Activated naive CD4-positive, alpha-beta T cell treated with anti-CD3 and anti-CD28 coated beads, Interleukin-2, amount 10 ng/mL, durations not matched to agents 7 days and 5 days (primary cell): ENCODE measurements around the gene TEAD1.

Experiments used
- CTCF ChIA-PET: fragments of 350-600 bp; sonication (Branson Sonifier 250); formaldehyde crosslinking; loops from one replicate; lab custom pipeline; 2021; ENCODE audit warnings: antibody characterized with exemption; lab: Charles Lee
- DNase-seq: peaks from one replicate; pipeline ENCODE4 v3.0.0-alpha.2; 2020
- H3K27ac Mint-ChIP-seq: one replicate; pipeline ENCODE4 v1.8.0; 2021; ENCODE audit warnings: mild to moderate bottlenecking, moderate library complexity, mixed read lengths
- H3K27me3 Mint-ChIP-seq: one replicate; pipeline ENCODE4 v1.8.0; 2021; ENCODE audit warnings: mild to moderate bottlenecking, mixed read lengths
- H3K36me3 Mint-ChIP-seq: one replicate; pipeline ENCODE4 v1.8.0; 2021; ENCODE audit warnings: mixed read lengths
- H3K4me1 Mint-ChIP-seq: one replicate; pipeline ENCODE4 v1.8.0; 2021; ENCODE audit warnings: mixed read lengths
- H3K4me3 Mint-ChIP-seq: one replicate; pipeline ENCODE4 v1.8.0; 2021; ENCODE audit warnings: mild to moderate bottlenecking, moderate library complexity, mixed read lengths
- H3K9me3 Mint-ChIP-seq: one replicate; pipeline ENCODE4 v1.8.0; 2021; ENCODE audit warnings: mixed read lengths

Gene TEAD1

DNA sequence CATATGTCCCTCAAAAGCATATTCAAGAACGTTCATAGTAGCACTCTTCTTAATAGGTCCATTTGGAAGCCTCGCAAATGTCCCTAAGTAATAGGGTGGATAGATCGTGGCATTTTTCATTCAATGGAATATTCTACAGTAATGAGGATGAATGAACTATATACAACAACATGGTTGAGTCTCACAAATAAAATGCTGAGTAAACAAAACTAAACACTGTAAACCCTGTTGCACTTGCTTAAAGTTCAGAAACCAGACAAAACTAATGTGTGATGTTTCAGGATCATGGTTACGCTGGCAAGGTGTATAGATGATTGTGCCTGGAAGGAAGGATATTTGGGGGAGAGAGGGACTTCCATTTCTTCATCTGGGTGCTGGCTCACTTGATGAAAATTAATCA is 244.4 kb downstream of the TEAD1 start:
- H3K27me3 Mint-ChIP-seq = peaks cover 18% of the 10 kb centered on the region
- no peak overlapping the region for H3K27ac Mint-ChIP-seq
- H3K36me3 Mint-ChIP-seq = no peaks in the 10 kb centered on the region
- no peaks in the 10 kb centered on the region for H3K9me3 Mint-ChIP-seq
- DNase-seq = no peak
- H3K4me3 Mint-ChIP-seq = no peak overlapping the region
- no peaks in the 10 kb centered on the region for H3K4me1 Mint-ChIP-seq
- CTCF ChIA-PET = no interaction called here

DNA sequence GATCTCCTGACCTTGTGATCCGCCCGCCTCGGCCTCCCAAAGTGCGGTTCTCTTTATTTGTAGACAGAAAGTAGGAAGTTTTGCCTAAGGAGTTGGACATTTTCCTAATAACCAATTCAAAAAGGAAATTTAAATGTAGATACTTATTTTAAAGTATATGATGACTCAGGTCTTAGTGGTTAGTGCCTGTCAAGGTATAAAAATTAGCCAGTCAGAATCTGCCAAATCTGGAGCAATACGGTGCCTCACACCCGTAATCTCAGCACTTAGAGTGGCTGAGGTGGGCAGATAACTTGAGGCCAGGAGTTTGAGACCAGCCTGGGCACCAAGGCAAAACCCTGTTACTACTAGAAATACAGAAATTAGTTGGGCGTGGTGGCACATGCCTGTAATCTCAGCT is 248.2 kb downstream of the TEAD1 start:
- CTCF ChIA-PET = no interaction called here
- Mint-ChIP-seq H3K27me3 (peaks cover 3% of the 10 kb centered on the region), H3K4me3 (no peak overlapping the region), H3K9me3 (no peaks in the 10 kb centered on the region), H3K27ac (no peak overlapping the region), H3K4me1 (no peaks in the 10 kb centered on the region), H3K36me3 (no peaks in the 10 kb centered on the region)
- no peak for DNase-seq

DNA sequence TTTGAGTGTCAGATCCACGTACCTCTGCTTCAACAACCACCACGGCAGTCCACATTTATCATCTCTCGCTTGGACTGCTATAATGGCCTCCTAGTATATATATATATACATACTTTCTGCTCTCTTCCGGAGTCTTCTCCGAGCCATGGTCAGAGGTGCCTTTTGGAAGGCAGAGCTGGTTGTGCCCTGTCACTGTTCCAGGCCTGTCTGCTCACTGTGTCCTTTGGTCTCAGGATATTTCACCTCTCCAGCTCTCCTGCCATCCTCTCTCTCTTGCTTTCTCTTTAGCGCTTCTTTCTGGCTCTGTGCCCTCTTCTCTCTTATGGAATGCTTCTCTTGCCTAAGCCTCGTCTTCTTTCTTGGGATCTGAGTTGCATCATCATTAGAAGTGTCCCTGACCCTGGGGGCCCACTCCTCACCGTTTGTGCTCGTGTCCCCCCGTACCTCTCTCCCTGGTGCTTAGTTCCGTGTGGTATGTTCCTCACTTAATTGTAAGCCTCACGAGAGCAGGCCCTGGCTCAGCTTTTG is 248.8 kb downstream of the TEAD1 start:
- Mint-ChIP-seq H3K4me3 (no peak overlapping the region), H3K4me1 (no peaks in the 10 kb centered on the region), H3K9me3 (no peaks in the 10 kb centered on the region), H3K36me3 (no peaks in the 10 kb centered on the region), H3K27ac (no peak overlapping the region), H3K27me3 (no peaks in the 10 kb centered on the region)
- CTCF ChIA-PET = no interaction called here
- no peak for DNase-seq

DNA sequence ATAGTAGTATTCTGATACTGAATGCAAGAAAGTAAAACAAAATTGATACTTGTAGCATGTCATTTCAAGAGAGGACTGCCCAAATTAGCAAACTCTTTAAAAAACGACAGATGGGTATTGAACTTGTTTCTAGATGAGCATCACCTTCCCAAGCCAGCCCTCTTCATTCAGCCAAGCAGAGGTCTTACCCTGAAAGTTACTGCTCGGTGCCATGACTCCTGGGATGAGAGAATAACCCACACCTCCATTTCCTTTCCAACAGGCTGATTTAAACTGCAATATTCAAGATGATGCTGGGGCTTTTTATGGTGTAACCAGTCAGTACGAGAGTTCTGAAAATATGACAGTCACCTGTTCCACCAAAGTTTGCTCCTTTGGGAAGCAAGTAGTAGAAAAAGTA is 250.4 kb downstream of the TEAD1 start:
- no peaks in the 10 kb centered on the region for H3K4me1 Mint-ChIP-seq
- CTCF ChIA-PET = no interaction called here

DNA sequence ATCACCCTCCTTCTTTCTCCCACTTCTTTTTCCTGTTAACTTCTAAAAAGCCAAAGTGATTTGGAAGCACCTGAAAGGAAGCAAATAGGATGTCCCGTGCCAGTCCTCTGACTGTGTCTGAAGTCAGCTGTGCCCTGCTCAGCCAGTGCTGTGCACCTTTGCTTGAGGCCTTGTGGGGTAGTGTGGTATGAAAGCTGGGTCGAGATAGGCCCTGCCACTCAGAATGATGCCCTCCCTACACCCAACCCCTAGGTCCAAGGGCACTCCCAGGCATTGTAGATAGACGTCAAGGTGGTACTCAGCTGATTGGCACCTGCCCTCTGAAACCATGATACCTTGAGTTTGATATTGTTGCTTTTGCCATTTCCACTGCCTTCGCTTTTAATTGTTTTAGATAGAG is 251.3 kb downstream of the TEAD1 start:
- H3K9me3 Mint-ChIP-seq = no peaks in the 10 kb centered on the region
- H3K36me3 Mint-ChIP-seq = no peaks in the 10 kb centered on the region
- H3K4me1 Mint-ChIP-seq = no peaks in the 10 kb centered on the region
- no peak overlapping the region for H3K4me3 Mint-ChIP-seq
- no peak for DNase-seq
- CTCF ChIA-PET = no interaction called here
- no peaks in the 10 kb centered on the region for H3K27me3 Mint-ChIP-seq
- H3K27ac Mint-ChIP-seq = no peak overlapping the region

More for the DNA sequence above, 250.4 kb downstream of the TEAD1 start:
- H3K27me3 Mint-ChIP-seq = no peaks in the 10 kb centered on the region
- no peaks in the 10 kb centered on the region for H3K36me3 Mint-ChIP-seq
- no peaks in the 10 kb centered on the region for H3K9me3 Mint-ChIP-seq
- no peak overlapping the region for H3K4me3 Mint-ChIP-seq
- no peak overlapping the region for H3K27ac Mint-ChIP-seq
- DNase-seq = no peak

DNA sequence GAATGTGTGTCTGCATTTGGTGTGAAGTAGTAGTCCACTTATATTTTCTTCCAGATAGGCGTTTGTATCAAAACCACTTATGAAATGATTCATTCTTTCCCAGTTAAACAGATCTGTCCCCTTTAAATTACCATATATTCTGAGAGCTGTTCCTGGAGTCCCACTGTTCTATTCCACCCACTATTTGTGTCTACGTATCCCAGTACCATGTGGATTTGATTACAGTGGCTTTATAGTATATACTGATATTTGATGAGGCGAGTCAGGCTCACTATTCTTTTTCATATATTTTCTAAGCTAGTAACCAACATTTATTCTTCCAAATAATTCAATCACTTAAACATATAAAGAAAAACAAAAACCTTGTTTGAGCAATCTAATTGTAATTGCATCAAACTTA is 253.0 kb downstream of the TEAD1 start:
- Mint-ChIP-seq H3K4me3 (no peak overlapping the region), H3K4me1 (no peaks in the 10 kb centered on the region), H3K27ac (no peak overlapping the region), H3K9me3 (no peaks in the 10 kb centered on the region), H3K36me3 (no peaks in the 10 kb centered on the region), H3K27me3 (no peaks in the 10 kb centered on the region)
- no peak for DNase-seq
- CTCF ChIA-PET = no interaction called here

DNA sequence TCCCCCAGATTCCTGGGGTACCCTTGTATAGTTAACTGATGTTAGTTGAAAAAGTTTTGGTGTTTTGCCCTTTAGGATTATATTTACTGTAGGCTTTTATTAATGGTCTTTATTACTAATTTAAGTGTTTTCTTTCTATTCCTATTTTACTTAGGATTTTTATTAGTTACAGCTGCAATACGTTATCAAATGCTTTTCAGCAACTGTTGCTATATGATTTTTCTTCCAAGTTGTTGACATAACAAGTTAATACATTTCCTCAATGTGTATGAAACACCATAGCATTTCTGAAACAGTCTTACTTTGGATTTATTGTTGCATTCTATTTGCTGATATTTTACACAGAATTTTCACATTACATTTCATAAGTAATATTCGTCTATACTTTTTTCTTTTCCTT is 253.7 kb downstream of the TEAD1 start:
- no peak overlapping the region for H3K4me3 Mint-ChIP-seq
- no peak for DNase-seq
- no peaks in the 10 kb centered on the region for H3K4me1 Mint-ChIP-seq
- no peaks in the 10 kb centered on the region for H3K27me3 Mint-ChIP-seq
- H3K27ac Mint-ChIP-seq = no peak overlapping the region
- no peaks in the 10 kb centered on the region for H3K9me3 Mint-ChIP-seq
- no peaks in the 10 kb centered on the region for H3K36me3 Mint-ChIP-seq
- CTCF ChIA-PET = no interaction called here

DNA sequence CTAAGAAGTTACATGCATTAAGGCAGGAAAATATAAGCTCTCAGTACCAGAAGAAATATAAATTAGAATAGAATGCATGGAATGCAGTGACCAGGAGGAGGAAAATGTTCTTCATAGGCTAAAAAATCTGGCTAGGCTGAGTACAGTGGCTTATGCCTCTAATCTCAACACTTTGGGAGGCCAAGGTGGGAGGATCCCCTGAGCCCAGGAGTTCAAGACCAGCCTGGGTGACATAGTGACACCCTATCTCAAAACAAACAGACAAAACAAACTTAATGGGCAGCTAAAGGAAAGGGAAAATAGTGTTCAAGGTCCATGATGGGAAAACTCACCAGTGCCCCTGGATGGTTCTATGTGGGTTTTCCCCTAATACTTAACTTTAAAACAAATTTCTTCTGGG is 256.6 kb downstream of the TEAD1 start:
- CTCF ChIA-PET = no interaction called here
- no peak overlapping the region for H3K4me3 Mint-ChIP-seq

DNA sequence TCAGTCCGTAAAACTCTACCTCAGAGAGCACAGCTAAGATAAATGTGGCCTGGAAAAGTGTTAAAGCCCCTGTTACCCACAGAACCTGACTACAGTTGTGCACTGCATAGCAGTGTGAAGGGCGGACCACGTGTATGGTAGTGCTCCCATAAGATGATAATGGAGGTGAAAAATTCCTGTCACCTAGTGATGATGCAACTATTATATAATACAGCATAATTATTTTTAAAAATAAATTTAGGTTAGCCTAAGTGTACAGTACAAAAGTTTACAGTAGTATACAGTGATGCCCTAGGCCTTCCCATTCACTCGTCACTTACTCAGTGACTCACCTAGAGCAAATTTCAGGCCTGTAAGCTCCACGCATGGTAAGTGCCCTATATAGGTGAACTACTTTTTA is 258.3 kb downstream of the TEAD1 start:
- H3K27me3 Mint-ChIP-seq = peaks cover 3% of the 10 kb centered on the region
- H3K4me3 Mint-ChIP-seq = no peak overlapping the region
- no peak for DNase-seq
- H3K4me1 Mint-ChIP-seq = no peaks in the 10 kb centered on the region
- no peaks in the 10 kb centered on the region for H3K36me3 Mint-ChIP-seq
- H3K27ac Mint-ChIP-seq = no peak overlapping the region
- no peaks in the 10 kb centered on the region for H3K9me3 Mint-ChIP-seq
- CTCF ChIA-PET = no interaction called here

More for the DNA sequence above, 256.6 kb downstream of the TEAD1 start:
- Mint-ChIP-seq H3K9me3 (no peaks in the 10 kb centered on the region), H3K27ac (no peak overlapping the region), H3K36me3 (no peaks in the 10 kb centered on the region), H3K27me3 (no peaks in the 10 kb centered on the region), H3K4me1 (no peaks in the 10 kb centered on the region)
- no peak for DNase-seq

DNA sequence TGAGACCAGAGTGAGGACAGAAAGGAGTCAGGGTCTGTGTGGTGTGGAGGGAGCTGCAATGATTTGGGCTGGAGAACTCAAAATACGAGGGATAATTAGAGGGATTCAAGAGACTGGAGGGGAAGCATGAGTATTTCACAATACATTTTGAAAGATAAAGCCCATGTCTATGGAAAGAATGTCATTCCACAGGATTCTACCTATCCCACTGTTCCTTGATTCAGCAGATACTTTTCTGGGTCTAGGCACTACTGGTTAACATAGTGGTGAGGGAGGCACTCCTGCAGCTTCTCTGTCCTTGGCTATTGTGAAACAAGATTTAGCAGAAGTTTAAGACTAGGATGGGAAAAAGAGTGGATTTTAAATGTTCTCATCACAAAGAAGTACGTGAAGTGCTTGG is 262.0 kb downstream of the TEAD1 start:
- Mint-ChIP-seq H3K9me3 (no peaks in the 10 kb centered on the region), H3K27ac (no peak overlapping the region), H3K4me1 (no peaks in the 10 kb centered on the region), H3K27me3 (peaks cover 18% of the 10 kb centered on the region), H3K4me3 (no peak overlapping the region), H3K36me3 (no peaks in the 10 kb centered on the region)
- CTCF ChIA-PET = no interaction called here
- no peak for DNase-seq

DNA sequence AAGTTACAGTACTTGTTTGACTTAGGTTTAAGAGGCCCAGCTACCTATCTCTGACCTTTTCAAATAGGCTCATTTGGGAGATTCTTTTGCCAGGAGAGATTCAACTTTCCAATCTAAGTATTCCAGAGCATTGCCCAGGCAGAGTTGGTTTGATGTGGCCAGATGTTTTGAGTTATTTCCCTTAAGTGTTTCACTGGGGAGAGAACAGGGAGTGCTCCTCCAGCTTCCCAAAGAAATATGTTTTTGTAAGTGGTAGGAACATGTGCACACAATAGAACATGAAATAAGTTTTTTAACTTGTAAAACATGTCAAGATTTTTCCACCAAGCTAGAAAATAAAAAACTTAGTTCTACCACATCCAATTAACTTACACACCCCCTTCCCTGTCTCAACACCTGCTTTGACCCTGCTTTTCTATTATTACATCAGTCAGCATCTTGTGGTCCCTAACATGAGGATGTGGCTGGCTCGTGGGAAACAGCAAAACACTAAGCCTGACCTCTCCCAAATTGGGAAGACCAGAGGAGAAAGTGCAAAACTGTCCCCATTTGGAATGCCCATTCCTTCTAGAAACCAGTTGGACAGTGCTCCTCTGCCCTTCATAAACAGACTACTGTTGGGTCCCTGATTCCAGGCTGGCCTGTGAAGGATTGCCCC is 264.5 kb downstream of the TEAD1 start:
- Mint-ChIP-seq H3K4me1 (no peaks in the 10 kb centered on the region), H3K36me3 (no peaks in the 10 kb centered on the region), H3K9me3 (no peaks in the 10 kb centered on the region), H3K27me3 (peaks cover 18% of the 10 kb centered on the region), H3K27ac (no peak overlapping the region), H3K4me3 (no peak overlapping the region)
- no peak for DNase-seq
- CTCF ChIA-PET = no interaction called here

DNA sequence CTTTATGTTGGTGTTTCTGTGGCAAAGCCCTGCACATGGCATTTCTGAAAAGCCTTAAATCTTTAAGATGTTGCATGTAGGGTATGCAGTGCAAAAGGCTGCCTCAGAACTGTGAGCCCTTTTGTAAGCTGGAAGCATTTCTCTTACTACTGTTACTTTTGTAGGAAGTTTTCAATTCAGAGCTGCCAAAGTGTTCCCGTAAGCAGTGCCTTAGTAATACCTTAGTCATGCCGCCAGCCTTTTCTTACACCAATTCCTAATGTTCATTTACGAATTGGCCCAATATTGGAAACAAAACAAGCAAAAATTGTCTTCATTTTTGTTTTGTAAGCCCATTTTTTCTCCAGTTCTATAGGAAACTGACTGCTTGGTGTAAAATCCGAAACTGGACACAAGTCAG is 267.4 kb downstream of the TEAD1 start:
- Mint-ChIP-seq H3K27me3 (peaks cover 15% of the 10 kb centered on the region), H3K36me3 (no peaks in the 10 kb centered on the region), H3K9me3 (no peaks in the 10 kb centered on the region), H3K27ac (no peak overlapping the region), H3K4me3 (no peak overlapping the region), H3K4me1 (no peaks in the 10 kb centered on the region)
- no peak for DNase-seq
- CTCF ChIA-PET = no interaction called here

DNA sequence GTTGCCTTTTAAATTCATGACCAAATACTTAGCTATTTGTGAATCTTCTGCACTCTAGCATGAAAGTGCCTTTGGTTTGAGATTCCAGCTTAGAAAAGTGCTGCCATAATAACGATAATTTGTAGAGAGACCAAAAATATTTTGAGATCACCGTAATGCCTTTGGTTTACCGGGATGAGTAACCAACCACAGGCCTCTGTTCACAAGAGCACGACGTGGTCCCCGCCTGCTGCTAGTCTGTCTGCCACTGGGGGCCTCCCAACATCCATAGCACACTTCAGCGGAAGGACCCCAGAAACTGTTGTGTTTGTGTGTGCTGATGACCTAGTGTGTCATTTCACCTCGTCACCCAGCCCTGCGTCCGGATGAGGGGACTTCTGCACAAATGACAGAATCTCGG is 267.9 kb downstream of the TEAD1 start:
- CTCF ChIA-PET = no interaction called here
- H3K27ac Mint-ChIP-seq = no peak overlapping the region
- H3K36me3 Mint-ChIP-seq = no peaks in the 10 kb centered on the region
- H3K27me3 Mint-ChIP-seq = peaks cover 15% of the 10 kb centered on the region
- no peaks in the 10 kb centered on the region for H3K9me3 Mint-ChIP-seq
- H3K4me3 Mint-ChIP-seq = no peak overlapping the region
- no peaks in the 10 kb centered on the region for H3K4me1 Mint-ChIP-seq
- DNase-seq = no peak

DNA sequence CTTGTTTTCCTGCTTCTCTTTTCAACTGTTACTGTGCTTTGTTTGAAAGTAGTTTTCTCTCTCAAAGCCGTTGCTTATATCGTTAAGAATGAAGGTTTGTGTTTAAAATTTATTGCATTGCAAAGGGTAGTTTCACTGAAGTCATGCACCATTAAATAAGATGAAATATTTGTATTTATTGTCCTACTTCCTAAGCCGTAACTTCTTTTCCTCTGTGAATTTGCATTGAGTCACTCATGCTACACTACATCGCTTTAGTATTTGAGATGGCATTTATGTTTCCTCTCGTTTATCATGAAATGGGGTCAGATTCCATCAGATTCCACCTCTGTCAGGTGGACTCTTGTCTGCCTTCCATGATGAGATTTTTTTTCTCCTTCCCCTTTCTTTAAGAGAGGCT is 269.1 kb downstream of the TEAD1 start:
- Mint-ChIP-seq H3K9me3 (no peaks in the 10 kb centered on the region), H3K36me3 (no peaks in the 10 kb centered on the region), H3K27ac (no peak overlapping the region), H3K4me1 (no peaks in the 10 kb centered on the region), H3K27me3 (peaks cover 18% of the 10 kb centered on the region), H3K4me3 (no peak overlapping the region)
- CTCF ChIA-PET = no interaction called here
- no peak for DNase-seq

DNA sequence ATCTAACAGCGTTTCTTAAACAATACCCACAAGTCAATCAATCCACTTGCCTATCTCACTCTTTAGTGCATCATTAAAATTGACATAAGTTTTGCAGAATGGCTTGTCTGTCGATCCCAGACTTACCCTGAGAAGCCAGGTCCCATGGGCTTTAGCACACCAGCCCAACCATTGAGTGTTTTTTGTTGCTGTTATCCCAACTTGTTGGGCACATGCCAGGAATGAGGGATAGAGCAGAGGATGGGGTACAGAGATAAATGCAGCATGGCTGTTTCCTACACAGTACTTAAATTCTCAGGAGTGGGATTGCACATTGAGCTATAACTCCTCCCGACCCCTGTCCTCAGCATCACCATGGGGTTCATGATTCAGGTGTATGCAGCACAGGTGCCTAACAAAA is 270.7 kb downstream of the TEAD1 start:
- Mint-ChIP-seq H3K9me3 (no peaks in the 10 kb centered on the region), H3K4me1 (no peaks in the 10 kb centered on the region), H3K36me3 (no peaks in the 10 kb centered on the region), H3K27me3 (peaks cover 9% of the 10 kb centered on the region), H3K4me3 (no peak overlapping the region), H3K27ac (no peak overlapping the region)
- DNase-seq = no peak
- CTCF ChIA-PET = no interaction called here

DNA sequence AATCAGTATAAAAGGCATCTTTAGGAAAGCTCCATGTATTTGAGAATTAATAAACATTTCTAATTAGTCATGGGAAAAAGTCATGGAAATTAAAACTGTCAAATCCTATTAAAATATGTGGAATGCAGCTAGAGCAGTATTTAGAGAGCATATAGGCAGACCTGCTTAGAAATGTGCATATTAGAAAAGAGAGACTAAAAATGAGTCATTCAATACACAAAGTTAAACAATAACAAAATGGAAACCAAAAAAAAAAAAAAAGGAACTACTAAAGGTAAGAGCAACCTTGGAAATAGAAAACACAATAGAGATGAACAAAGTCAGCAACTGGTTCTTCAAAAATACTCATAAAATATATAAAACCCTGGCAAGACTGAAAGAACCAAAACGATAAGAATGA is 275.2 kb downstream of the TEAD1 start:
- CTCF ChIA-PET = no interaction called here
- no peak overlapping the region for H3K4me3 Mint-ChIP-seq
- DNase-seq = no peak
- no peak overlapping the region for H3K27ac Mint-ChIP-seq
- no peaks in the 10 kb centered on the region for H3K9me3 Mint-ChIP-seq
- peaks cover 4% of the 10 kb centered on the region for H3K27me3 Mint-ChIP-seq
- H3K36me3 Mint-ChIP-seq = no peaks in the 10 kb centered on the region
- no peaks in the 10 kb centered on the region for H3K4me1 Mint-ChIP-seq
